Activated CD4-positive, alpha-beta T cell treated with anti-CD3 and anti-CD28 coated beads for 48 hours (primary cell): ENCODE measurements around the gene FRY.

Experiments
- DNase-seq: peaks from one replicate; pipeline ENCODE4 v3.0.0-alpha.2; 2020

Gene FRY

DNA sequence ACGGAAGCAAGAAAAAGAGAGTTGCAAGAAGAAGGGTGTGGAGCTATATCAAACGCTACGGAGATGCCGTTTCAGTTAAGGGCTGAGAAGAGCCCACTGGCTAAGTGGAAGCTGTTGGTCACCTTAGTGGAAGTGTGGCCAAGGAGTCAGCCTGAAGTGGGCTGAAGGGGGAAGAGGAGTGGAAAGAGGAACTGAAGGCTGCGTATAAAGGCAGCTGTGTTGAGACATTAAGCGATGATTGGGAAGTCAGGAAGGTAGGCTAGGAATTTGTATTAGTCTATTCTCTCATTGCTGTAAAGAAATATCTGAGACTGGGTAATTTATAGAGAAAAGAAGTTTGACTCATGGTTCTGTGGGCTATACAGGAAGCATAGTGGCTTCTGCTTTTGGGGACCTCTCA lies 14.1 kb upstream of the FRY start:
- DNase-seq: no peak

- peak; percentile 20 for DNase-seq
These were observed 11.9 kb upstream of the FRY start for GRCh38 chr13:32019612-32020233.

- no peak for DNase-seq
These were observed 9.8 kb upstream of the FRY start for GRCh38 chr13:32021785-32022184.

GRCh38 chr13:32022311-32022710 lies 9.3 kb upstream of the FRY start:
- no peak for DNase-seq

- DNase-seq: no peak
These were observed 8.5 kb upstream of the FRY start for GRCh38 chr13:32023096-32023495.

- DNase-seq: no peak
These were observed 7.9 kb upstream of the FRY start for GRCh38 chr13:32023698-32024097.

GRCh38 chr13:32024750-32025149 lies 6.8 kb upstream of the FRY start:
- no peak for DNase-seq

- no peak for DNase-seq
These were observed 5.8 kb upstream of the FRY start for GRCh38 chr13:32025730-32026129.

GRCh38 chr13:32026623-32027022 lies 5.0 kb upstream of the FRY start:
- no peak for DNase-seq

DNA sequence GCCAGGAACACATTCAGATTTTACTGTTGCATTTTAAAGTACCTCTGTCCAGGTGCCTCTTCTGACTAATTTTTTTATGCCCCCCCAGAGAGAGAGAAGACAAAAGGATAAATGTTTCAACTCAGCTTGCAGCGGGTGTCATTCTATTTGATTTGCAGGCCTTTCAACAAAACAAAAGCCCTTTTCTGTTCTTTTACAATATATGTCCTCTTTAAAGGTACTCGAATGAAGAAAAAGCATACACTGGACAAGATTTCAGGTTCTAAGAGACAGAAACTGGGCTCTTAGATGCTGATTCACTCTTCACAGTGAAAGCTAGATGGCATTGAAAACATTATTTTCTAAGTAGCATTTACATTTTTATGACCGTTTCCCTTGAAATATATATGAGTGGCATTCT lies 2.9 kb upstream of the FRY start:
- no peak for DNase-seq

- no peak for DNase-seq
These were observed 1.9 kb upstream of the FRY start for GRCh38 chr13:32029684-32030083.

- no peak for DNase-seq
These were observed 319 bp downstream of the FRY start for GRCh38 chr13:32031815-32032370.

GRCh38 chr13:32032759-32033158 lies 1.2 kb downstream of the FRY start:
- no peak for DNase-seq

GRCh38 chr13:32033744-32034143 lies 2.2 kb downstream of the FRY start:
- no peak for DNase-seq

GRCh38 chr13:32035716-32036115 lies 4.1 kb downstream of the FRY start:
- no peak for DNase-seq

- DNase-seq: no peak
These were observed 4.6 kb downstream of the FRY start for GRCh38 chr13:32036126-32036695.

DNA sequence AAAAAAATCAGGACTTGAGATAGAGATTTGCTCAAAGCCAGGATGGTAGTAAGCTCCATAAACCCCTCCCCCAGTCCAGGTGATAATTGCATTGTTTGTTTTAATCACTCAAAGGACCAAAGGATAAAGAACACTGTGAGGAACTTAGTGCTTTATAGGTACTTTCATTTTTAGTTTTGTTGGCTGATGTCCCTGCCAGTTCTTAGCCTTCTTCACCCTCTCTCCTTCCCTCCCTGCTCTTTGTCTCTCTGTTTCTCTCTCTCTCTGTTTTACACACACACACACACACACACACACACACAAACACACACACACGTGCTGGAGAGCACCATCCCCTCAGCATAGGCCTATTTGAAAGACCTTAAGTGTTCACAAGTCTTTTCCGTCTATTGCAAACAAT lies 5.2 kb downstream of the FRY start:
- no peak for DNase-seq

DNA sequence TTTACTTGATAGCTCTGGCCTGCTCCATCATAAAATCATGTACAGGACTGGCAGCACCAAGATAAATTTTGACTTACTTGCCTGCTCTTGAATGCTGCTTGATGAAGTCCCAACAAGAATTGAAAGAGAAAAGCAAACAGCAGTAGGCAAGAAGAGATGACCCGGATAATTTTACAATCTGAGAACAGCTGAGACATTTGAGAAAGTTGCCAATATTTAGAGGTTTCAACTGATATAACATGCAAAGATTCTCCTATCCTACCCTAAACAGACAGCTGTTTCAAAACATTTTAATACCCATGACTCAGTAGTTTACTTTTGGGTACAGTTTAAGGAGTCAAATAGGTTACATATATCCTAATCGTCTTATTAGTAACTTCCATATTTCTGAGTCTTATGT lies 5.9 kb downstream of the FRY start:
- DNase-seq: no peak

GRCh38 chr13:32038343-32038742 lies 6.8 kb downstream of the FRY start:
- DNase-seq: no peak

- no peak for DNase-seq
These were observed 7.5 kb downstream of the FRY start for GRCh38 chr13:32039056-32039455.

GRCh38 chr13:32039528-32039927 lies 8.0 kb downstream of the FRY start:
- no peak for DNase-seq

GRCh38 chr13:32040052-32040642 lies 8.6 kb downstream of the FRY start:
- DNase-seq: no peak

- no peak for DNase-seq
These were observed 9.1 kb downstream of the FRY start for GRCh38 chr13:32040689-32041088.

DNA sequence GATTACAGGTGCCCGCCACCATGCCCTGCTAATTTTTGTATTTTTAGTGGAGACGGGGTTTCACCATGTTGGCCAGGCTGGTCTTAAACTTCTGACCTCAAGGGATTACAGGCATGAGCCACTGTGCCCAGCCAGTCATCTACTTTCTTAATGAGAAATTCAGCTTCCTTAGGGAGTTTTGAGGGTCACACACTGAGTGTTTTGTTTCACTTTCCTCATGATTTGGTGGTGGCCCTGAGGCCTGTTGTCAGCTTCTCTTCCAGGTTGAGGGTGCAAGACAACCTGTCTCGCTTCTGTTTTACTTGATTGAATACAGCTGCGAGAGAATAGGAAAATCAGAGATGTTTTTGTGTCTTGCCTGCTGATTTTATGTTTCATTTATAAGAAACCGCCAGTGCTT lies 9.9 kb downstream of the FRY start:
- DNase-seq: no peak

DNA sequence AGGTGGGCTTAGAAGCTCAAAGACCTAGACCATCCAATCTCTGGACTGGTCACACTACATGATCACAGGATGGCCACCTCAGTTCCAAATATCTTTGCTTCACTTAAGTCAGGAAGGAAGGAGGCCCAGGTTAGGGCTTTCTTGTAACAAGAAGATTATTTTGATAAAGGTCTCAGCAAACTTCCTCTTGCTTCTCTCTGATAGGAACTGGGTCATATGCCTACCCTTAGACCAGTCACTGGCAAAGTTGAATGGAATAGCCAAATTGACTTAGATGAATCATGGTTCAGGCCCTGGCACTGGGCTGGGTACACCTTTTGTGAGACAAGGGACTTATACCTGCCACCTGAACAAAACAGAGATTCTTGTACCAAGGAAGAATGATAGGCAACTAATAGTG lies 11.0 kb downstream of the FRY start:
- no peak for DNase-seq
